T47D (cell line): ENCODE data around the gene MED26.
A peak's percentile ranks its signal among the peaks of the same experiment; 100 is the strongest.

Source experiments
- DNase-seq, 2 experiments: peaks; one replicate each; pipeline versions ENCODE4 v3.0.0 to v3.0.0-alpha.2; 2011 to 2012; ENCODE audit warnings: low read depth in 1 of 2, low spot score in 1 of 2
- JUND ChIP-seq: IDR thresholded peaks from 2 replicates; pipeline ENCODE4 v1.6.1; 2012; ENCODE audit warnings: low read depth
- in situ Hi-C: cut with HindIII; loops from 2 replicates; pipeline ENCODE4 v1.10.0; 2016; ENCODE audit warnings: low sequenced_read_pairs, low pct_unique_long_range_greater_than_20kb

The MED26 gene

DNA sequence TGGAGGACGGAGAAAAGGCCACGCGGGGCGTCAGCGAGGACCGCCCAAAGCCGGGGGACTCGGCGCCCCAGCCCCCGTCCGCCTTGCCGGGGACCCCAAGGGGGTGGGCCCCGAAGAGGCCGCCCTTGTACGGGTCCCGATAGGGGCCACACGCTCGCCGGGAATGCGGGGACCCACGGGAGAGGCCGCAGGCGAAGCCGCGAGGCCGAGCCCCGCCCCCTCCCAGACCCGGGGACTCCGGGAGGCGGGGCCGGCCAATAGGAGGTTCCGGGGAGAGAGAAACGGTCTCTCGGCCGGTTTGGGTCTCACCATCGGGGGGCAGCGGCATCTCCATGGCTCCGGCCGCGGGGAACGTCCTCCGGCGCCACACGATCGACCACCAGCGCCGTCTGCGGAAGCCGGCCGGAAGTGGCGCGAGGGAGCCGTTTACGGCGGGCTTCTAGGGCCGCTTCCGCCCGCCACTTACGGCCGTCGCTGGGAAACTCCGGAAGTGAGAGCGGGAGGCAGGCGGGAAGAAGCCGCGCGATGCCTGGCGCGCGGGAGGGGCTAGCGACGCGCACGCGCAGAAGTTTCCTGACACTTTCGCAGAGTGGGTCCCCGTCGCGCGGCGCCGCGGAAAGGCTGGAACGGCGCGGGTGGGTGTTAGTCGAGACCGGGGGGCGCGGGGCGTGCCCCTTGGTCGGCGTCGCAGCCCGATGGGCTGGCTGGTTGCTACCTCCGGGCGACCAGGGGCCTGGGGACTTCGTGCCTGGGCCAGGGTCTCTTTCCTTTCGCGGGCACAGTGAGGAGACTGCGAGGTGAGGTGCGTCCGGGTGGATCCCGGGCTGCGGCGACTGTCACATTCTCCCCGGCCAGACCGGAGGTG is 85.7 kb downstream of the MED26 start, which contains the start of gene CHERP:
TSS of gene CHERP (minus strand) at position 393 of the 865 bp plus-strand sequence. CDS start at position 334, 59 bp downstream.
- DNase-seq, result peak; percentile 73 to 93
- no peak for TF ChIP-seq JUND
- in situ Hi-C loops, result no loop called here

DNA sequence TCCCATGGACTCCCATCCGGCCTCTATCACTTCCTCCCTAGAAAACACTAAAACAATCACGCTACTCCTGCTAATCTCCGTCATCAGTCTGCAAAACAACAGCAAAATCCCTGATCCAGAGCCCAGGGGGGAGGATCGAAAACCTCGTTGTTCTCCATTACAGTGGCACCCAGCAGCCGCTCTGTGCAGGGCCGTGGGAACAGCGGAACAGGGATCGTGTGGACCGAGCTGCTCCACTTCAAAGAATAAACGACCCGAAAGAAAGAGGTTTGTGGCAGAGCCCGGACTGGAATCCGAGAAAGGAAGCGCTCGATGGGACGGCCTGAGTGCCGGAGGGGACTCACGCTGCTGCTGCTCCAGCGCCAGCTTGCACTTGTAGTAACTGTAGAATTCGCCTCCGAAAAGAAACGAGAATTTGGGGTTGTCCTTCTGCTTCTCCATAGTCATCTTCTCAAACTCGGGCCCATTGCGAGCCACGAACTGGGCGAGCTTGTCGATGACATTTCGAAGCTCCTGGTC is 86.4 kb downstream of the MED26 start:
- no peak for TF ChIP-seq JUND
- DNase-seq, result peak in 1 of 2 experiments; percentile 11
- in situ Hi-C loops, result no loop called here

DNA sequence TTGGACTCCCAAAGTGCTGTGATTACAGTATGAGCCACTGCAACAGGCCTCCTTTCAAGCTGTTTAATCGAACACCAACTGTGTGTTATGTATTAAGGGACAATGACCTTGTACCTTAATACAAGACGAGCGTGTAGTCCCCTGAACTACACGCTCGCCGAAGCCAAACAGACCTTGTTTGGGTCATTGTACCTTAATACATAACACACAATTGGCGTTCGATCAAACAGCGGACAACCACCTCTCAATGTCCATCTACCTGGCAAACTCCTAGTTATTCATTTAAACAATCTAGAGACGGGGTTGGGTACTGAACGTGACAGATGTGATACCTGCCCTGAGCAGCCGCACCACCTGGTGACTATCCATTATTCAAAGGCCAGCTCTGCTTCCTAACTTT is 87.1 kb downstream of the MED26 start:
- no peak for DNase-seq
- in situ Hi-C loops, result no loop called here
- TF ChIP-seq JUND, result no peak

DNA sequence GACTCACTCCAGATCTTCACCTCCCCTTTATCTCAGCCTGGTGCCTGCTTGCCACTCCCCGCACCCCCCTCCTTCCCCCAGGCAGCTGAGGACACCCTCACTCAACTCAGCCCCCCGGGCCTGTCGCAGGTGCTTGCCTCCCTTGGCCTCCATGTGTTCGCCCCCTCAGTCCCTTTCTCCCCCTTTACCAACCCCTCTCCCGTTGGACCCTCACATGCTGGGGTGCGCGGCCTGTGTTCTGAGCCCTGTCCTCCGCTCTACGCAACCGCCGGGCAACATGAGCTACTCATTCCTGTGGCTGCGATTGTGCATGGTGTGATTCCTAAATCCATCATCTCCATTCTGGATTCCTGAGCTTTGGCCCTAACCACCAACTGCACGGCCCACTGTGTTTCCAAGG is 90.9 kb downstream of the MED26 start:
- DNase-seq, result no peak
- in situ Hi-C loops, result no loop called here
- TF ChIP-seq JUND, result no peak

DNA sequence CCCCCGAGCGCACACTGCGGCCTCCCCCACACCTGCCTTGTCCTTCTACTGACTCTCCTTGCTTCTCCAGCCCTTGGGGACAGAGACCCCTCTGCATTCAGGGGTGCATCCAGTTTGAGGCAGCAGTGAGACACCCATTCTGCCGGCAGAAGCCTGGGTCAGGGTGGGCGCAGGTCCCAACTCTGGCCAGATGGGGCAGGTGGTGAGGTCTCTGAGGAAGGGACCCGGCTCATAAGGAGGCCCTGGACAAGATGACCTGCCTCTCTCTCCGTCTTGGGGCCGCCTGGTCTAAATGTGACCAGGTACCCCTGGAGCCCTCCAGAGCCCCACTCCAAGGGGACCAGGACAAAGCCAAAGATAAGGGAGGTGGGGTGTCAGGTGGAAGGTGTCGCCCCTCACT is 91.9 kb downstream of the MED26 start:
- in situ Hi-C loops, result no loop called here
- DNase-seq, result no peak
- no peak for TF ChIP-seq JUND

DNA sequence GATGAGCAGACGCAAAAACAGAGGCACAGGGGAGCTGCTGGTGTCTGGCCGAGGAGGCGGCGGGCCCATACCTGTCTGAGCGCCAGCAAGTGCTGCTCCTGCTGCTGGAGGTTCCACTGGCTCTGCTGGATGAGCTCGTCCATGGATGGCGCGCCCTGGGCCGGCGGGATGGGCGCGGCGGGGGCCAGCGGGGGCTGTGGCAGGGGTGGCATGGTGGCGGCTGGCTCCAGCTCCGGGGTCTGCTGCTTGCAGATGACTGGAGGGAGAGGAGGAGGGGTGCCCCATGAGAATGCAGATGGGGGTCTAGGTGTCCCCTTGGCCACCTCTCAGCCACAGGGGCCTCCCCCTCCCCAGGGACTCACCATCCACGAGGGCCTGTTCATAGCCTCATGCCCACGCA is 92.6 kb downstream of the MED26 start:
- in situ Hi-C loops, result no loop called here
- DNase-seq, result no peak
- TF ChIP-seq JUND, result no peak

DNA sequence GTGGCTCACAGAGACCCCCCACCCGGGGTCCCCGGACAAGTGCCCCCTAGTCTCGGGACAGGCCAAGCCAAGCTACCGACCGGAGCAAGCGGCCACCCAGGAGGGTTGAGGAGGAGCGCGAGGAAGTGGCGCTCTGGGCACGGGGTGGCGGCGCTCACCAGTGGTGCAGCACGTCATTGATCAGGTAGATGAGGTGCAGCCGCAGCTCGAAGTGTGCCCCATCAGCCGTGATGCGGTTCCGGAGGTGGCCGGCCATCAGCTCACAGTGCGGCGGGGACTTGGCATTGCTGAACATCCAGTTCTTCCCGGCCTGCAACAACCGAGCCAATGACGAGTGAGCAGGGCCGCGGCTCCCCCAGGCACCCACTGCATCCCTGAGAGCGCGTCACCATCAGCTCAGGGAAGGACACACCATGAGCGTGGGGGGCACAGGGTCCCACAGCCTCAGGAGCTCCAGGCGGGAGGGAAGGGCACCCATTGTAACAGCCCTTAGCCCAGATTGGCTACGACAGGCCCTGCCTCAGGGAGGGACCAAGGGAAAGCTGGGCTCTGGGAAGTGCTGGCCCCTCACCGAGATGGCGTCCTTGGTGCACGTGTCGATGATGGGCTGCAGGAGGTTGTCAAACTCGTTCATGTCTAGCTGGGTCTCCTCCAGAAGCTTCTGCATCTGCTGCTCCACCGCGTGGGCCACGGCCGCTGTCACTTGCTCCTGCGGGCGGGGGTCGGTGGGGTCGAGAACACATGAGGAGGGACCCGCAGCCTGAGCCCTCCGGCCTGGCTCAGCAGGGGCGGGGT is 95.4 kb downstream of the MED26 start:
- in situ Hi-C loops, result no loop called here
- TF ChIP-seq JUND, result no peak
- DNase-seq, result no peak

DNA sequence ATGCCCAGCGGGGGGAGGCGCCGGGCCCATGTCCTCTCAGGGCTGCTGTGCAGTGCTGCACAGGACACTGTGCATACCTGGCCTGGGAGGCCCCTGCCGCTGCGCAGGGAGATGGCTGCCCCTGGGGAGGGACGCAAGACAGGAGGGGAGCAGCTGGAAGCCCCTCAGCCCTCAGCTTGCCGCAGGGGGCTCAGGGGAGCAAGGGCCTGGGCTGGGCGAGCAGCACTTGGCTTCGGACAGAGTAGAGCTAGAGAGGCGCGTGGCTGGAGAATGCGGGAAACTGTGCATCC is 96.7 kb downstream of the MED26 start:
- in situ Hi-C loops, result no loop called here
- TF ChIP-seq JUND, result no peak
- no peak for DNase-seq

DNA sequence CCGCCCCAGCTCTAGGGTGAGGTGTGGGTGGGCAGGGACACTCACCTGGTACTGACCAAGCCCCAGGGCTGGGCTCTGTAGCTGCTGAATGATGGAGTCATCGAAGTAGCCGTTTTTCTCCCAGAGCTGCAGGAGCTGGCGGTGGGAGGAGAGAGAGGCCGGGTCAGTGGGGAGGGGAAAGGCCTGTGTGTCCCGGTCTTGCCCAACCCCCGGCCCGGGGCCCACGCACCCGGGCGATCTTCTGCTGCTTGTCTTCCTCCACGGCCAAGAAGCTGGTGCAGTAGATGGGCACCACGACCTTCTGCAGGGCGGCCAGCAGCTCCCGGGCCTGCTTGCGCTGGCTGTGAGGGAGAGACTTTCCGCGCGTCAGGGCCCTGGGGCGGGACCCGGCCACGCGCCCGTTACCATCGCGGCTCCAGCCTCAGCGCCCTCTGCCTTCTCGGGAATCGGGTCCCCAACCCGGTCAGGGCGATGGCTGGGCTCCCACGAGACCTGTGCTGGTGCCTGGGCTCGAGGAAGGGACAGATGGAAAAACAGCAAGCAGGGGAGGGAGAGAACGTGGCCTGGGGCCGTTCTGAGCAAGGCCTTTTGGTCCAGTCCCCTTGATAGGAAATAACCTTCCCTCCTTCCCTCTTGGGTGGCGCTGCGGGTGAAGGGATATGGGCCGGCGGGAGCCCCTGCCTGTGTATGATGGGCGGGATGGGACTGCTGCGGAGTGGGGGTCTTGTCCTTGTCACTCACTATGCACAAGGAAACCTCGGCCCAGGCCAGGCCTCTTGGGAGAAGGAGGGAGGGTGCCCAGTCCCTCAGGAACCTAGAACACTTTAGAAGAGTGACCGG is 97.2 kb downstream of the MED26 start:
- TF ChIP-seq JUND, result no peak
- no peak for DNase-seq
- in situ Hi-C loops, result no loop called here

DNA sequence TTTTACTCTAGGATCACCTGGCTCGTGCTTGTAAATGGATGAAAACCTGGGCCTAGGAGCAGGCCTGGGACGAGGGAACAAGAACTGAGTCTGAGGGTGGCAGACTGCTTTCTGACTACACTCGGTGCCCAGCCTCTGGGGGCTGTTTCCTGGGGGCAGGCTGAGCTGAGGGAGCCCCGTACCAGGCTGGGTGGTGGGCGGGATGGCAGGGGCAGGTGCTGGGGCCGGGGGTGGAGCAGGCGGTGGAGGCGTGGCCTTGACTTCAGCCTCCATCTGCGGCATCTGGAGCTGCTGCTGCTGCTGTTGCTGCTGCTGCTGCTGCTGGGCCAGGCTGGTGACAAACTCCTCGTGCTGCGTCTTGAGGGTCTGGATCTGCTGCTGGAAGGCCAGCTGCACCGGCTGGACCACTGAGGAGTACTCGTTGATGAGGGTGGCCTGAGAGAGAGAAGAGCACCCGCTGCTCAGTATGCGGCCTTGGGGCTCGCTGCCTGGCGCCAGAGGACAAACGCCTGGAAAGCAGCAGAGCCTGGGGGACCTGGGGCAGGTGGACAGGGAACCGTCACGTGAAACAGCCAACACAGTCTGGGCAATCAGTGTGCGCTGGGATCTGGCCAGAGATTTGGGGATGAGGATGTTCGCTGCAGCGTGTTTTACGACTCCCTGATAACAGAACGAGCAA is 98.4 kb downstream of the MED26 start:
- TF ChIP-seq JUND, result no peak
- no peak for DNase-seq
- in situ Hi-C loops, result no loop called here

DNA sequence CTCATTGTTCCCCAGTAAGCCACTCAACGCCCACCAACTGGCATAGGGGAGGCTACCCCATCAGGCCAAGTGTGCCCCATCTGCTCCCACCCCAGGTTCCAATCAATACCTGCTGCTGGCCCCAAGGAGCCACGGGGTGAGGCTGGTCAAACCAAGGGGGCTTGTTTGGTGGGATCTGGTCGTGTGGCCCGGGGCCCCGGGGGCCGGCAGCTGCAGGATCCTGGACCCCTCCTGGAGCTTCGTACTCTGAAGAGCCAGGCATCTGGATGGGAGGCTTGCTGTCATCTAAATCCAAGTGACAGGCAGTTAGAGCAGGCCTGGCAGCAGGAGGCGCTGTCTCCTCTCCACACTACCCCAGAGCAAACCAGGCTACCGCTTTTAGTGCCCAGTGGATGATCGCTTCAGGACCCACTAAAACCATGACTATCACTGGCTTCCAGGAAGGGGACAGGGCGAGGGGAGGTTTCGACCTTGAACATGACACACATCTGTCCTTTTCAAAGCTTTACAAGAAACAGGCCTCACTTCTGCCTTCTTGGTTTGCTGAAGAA is 100.0 kb downstream of the MED26 start:
- in situ Hi-C loops, result no loop called here
- peak in 1 of 2 experiments; percentile 22 for DNase-seq

DNA sequence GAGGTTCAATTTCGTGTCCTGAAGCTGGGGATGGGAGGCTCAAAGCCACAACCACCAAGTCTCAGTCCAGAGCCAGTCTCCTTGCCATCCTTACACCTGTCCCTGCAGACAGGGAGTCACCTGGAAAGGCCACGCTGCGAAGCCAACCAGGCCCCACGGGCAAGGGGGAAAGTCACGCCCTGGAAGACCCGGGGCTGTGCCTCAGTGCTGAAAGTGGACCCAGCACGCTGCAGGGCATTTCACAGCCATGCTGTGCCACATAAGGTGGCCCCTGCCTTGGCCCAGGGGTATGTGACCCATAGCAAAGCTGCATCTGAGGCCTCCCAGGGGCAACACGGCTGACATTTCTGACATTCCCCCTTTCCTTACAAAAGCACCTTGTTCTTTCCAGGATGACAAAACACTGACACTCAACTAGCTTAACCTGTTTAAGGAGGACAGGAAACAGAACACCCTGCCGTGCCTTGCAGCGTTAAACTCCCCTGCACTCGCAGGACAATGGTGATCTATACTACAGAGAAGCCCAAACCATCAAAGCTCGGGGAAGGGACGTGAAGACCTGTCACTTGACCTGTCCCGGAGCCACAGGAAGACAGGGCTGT is 100.6 kb downstream of the MED26 start:
- TF ChIP-seq JUND, result no peak
- DNase-seq, result peak in 1 of 2 experiments; percentile 51
- in situ Hi-C loops, result no loop called here

More for the DNA sequence above, 100.0 kb downstream of the MED26 start:
- no peak for TF ChIP-seq JUND
